ENCODE data around the gene ERI2. TPM values are rescaled to one million over a fixed set of nuclear protein-coding genes. Genes with fewer than 3 reads are reported as not detected.

ERI2 gene
- total RNA-seq, 1 experiment from 2014 or later, result 22.4 TPM

DNA sequence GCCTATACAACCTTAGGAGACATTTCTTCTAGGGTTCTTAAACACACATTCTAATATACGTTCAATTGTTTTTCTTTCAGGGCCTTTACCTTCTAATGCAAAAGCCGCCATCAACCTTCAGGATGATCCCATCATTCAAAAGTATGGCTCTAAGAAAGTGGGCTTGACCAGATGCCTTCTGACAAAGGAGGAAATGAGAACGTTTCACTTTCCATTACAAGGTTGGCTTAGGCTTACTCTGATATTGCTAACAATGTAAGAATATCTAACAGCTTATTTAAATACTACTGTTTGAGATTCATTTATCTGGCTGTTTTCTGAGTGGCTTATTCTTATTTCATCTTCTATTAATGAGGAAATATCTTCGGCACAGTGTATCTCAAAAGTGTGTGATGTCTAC is 15.4 kb upstream of the ERI2 start:
- Histone ChIP-seq H4K91ac (ENCODE audit: insufficient read length, low read depth, low read length) (no peak overlapping the region), H2AK5ac (ENCODE audit: insufficient read length, low read length) (no peak overlapping the region), H2AFZ (ENCODE audit: low read length) (no peak overlapping the region), H4K8ac (replicated peaks; ENCODE audit: insufficient read length, low read depth, low read length) (no peak overlapping the region), H3K79me2 (ENCODE audit: insufficient read depth, low read length) (no peaks in the 10 kb centered on the region), H4K5ac (ENCODE audit: insufficient read length, low read depth, low read length) (no peak overlapping the region), H3K14ac (ENCODE audit: insufficient read depth, low read length) (no peak overlapping the region), H3K4me1 (ENCODE audit: insufficient read depth, low read length) (no peaks in the 10 kb centered on the region), H2BK5ac (ENCODE audit: insufficient read length, low read length) (no peak overlapping the region), H3K9ac (ENCODE audit: extremely low read depth, insufficient read length, low read length) (no peak overlapping the region), H3K23ac (ENCODE audit: insufficient read length, low read depth, low read length) (no peak overlapping the region), H3K56ac (ENCODE audit: insufficient read length, low read depth, low read length) (no peak overlapping the region), H3K18ac (ENCODE audit: insufficient read length, low read depth, low read length) (no peak overlapping the region), H3T11ph (ENCODE audit: low read length) (no peak overlapping the region), H2BK15ac (ENCODE audit: low read depth, low read length) (no peak overlapping the region), H3K27me3 (ENCODE audit: insufficient read depth, low read length) (no peaks in the 10 kb centered on the region), H2BK20ac (ENCODE audit: low read depth, low read length, poor library complexity, severe bottlenecking) (no peak overlapping the region), H3K27ac (ENCODE audit: insufficient read length, low read depth, low read length) (no peak overlapping the region), H3K23me2 (ENCODE audit: insufficient read length, low read depth, low read length, poor library complexity, severe bottlenecking) (no peaks in the 10 kb centered on the region), H2BK12ac (ENCODE audit: insufficient read length, low read depth, low read length) (no peak overlapping the region), H3K79me1 (ENCODE audit: insufficient read depth, low read depth, low read length, poor library complexity, severe bottlenecking) (no peaks in the 10 kb centered on the region), H3K9me3 (ENCODE audit: control insufficient read depth, low read depth, low read length) (no peaks in the 10 kb centered on the region), H3K4me2 (ENCODE audit: insufficient read depth, insufficient read length, low read length) (no peak overlapping the region), H3K4ac (ENCODE audit: low read depth, low read length) (no peak overlapping the region), H4K20me1 (ENCODE audit: control insufficient read depth, insufficient read depth, insufficient read length) (no peaks in the 10 kb centered on the region), H2BK120ac (ENCODE audit: low read depth, low read length, poor library complexity, severe bottlenecking) (no peak overlapping the region)
- H3K4me1 Mint-ChIP-seq, result no peaks in the 10 kb centered on the region
- TF ChIP-seq, protein P1, sequence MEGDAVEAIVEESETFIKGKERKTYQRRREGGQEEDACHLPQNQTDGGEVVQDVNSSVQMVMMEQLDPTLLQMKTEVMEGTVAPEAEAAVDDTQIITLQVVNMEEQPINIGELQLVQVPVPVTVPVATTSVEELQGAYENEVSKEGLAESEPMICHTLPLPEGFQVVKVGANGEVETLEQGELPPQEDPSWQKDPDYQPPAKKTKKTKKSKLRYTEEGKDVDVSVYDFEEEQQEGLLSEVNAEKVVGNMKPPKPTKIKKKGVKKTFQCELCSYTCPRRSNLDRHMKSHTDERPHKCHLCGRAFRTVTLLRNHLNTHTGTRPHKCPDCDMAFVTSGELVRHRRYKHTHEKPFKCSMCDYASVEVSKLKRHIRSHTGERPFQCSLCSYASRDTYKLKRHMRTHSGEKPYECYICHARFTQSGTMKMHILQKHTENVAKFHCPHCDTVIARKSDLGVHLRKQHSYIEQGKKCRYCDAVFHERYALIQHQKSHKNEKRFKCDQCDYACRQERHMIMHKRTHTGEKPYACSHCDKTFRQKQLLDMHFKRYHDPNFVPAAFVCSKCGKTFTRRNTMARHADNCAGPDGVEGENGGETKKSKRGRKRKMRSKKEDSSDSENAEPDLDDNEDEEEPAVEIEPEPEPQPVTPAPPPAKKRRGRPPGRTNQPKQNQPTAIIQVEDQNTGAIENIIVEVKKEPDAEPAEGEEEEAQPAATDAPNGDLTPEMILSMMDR (conservative IDR thresholded peaks at IDR 0.05), result no peak
- H3K4me3 Mint-ChIP-seq, result no peak overlapping the region
- no CpG with 5 or more reads among the region's 4 CpGs for WGBS (ENCODE audit: extremely low coverage, insufficient read length, low lambda C conversion rate)
- no peaks in the 10 kb centered on the region for H3K27me3 Mint-ChIP-seq (ENCODE audit: low read depth)
- no peak for DNase-seq
- H3K27ac Mint-ChIP-seq, result no peak overlapping the region
- H3K36me3 Mint-ChIP-seq (ENCODE audit: insufficient read depth in 1 of 3, low read depth in 3 of 3), result peaks cover 9 to 64% (median 41%) of the 10 kb centered on the region in 3 experiments
- H3K9me3 Mint-ChIP-seq, result no peaks in the 10 kb centered on the region

Measured in H9 (cell line).